CD14-positive monocyte (primary cell): ENCODE data around the gene MYO5B. TPM values are rescaled to one million over a fixed set of nuclear protein-coding genes. Genes with fewer than 3 reads are reported as not detected.
A peak's percentile ranks its signal among the peaks of the same experiment; 100 is the strongest.

ENCODE experiments used
- DNase-seq, 3 donors: peaks; one replicate each; pipeline ENCODE4 v3.0.0-alpha.2; 2011 to 2022
- H2AFZ ChIP-seq: 2 replicates; pipeline ENCODE4 v1.6.0; 2012; ENCODE audit warnings: mild to moderate bottlenecking, low read depth, low read length, inconsistent platforms; ENCODE audit not compliant: insufficient read depth, poor library complexity, severe bottlenecking
- H3K27ac ChIP-seq, 2 donors: 1 replicate in 1 of 2; 2 replicates in 1 of 2; pipeline ENCODE4 v1.5.1; 2012 to 2013; ENCODE audit warnings: low read length in 2 of 2, control low read depth in 1 of 2, inconsistent platforms in 1 of 2, low read depth in 1 of 2, mild to moderate bottlenecking in 1 of 2
- H3K27me3 ChIP-seq, 2 donors: one replicate each; pipeline versions ENCODE4 v1.6.0 to v1.6.1; 2011 to 2013; ENCODE audit warnings: low read length in 2 of 2; ENCODE audit not compliant: control insufficient read depth in 2 of 2, insufficient read depth in 2 of 2
- H3K36me3 ChIP-seq, 2 donors: replicated peaks in 1 of 2; 1 replicate in 1 of 2; 2 replicates in 1 of 2; pipeline versions ENCODE4 v1.5.1 to v1.6.1; 2012 to 2013; ENCODE audit warnings: low read length in 2 of 2, control low read depth in 1 of 2, inconsistent platforms in 1 of 2, mild to moderate bottlenecking in 1 of 2; ENCODE audit not compliant: insufficient read depth in 2 of 2, control insufficient read depth in 1 of 2
- H3K4me1 ChIP-seq, 2 donors: 1 replicate in 1 of 2; 2 replicates in 1 of 2; pipeline versions ENCODE4 v1.5.1 to v1.6.1; 2012 to 2013; ENCODE audit warnings: low read length in 2 of 2, control low read depth in 1 of 2, inconsistent platforms in 1 of 2, mild to moderate bottlenecking in 1 of 2, moderate library complexity in 1 of 2; ENCODE audit not compliant: insufficient read depth in 2 of 2, control insufficient read depth in 1 of 2
- H3K4me2 ChIP-seq: replicated peaks from 2 replicates; pipeline ENCODE3; 2012; ENCODE audit warnings: low read length, moderate library complexity, mild to moderate bottlenecking; ENCODE audit not compliant: poor library complexity, severe bottlenecking; ENCODE audit errors: extremely low read depth
- H3K4me3 ChIP-seq, 3 experiments: fragments of 200-600 bp in 1 of 3; sonication (generic) in 1 of 3; replicated peaks in 1 of 3; 1 replicate in 2 of 3; 2 replicates in 1 of 3; pipeline ENCODE4 v1.5.1; 2011 to 2013; ENCODE audit warnings: low read length in 3 of 3, mild to moderate bottlenecking in 3 of 3, control low read depth in 2 of 3, low read depth in 2 of 3, inconsistent platforms in 1 of 3, moderate library complexity in 1 of 3
- H3K79me2 ChIP-seq: 2 replicates; pipeline ENCODE4 v1.6.0; 2012; ENCODE audit warnings: mild to moderate bottlenecking, control low read depth, inconsistent platforms, low read length, moderate library complexity; ENCODE audit not compliant: insufficient read depth
- H3K9ac ChIP-seq: 2 replicates; pipeline ENCODE4 v1.6.0; 2017; ENCODE audit warnings: low read length, mild to moderate bottlenecking; ENCODE audit not compliant: insufficient read depth, poor library complexity, severe bottlenecking
- H3K9me3 ChIP-seq, 2 donors: replicated peaks in 1 of 2; 1 replicate in 1 of 2; 2 replicates in 1 of 2; pipeline versions ENCODE4 v1.5.1 to v1.6.1; 2012 to 2013; ENCODE audit warnings: low read length in 2 of 2, control low read depth in 1 of 2; ENCODE audit not compliant: control insufficient read depth in 1 of 2, insufficient read depth in 1 of 2
- H4K20me1 ChIP-seq: 2 replicates; pipeline ENCODE4 v1.6.0; 2012; ENCODE audit warnings: mild to moderate bottlenecking, low read length, control low read depth, moderate library complexity; ENCODE audit not compliant: insufficient read depth
- H3K27ac Mint-ChIP-seq, 7 donors: one replicate each; pipeline ENCODE4 v1.8.0; 2020; ENCODE audit warnings: mild to moderate bottlenecking in 7 of 7, mixed read lengths in 7 of 7, moderate library complexity in 6 of 7, inconsistent platforms in 2 of 7
- H3K27me3 Mint-ChIP-seq, 3 donors: one replicate each; pipeline ENCODE4 v1.8.0; 2021 to 2022; ENCODE audit warnings: low read depth in 3 of 3, mild to moderate bottlenecking in 3 of 3, mixed read lengths in 3 of 3, moderate library complexity in 3 of 3, inconsistent platforms in 1 of 3
- H3K36me3 Mint-ChIP-seq, 2 donors: one replicate each; pipeline ENCODE4 v1.8.0; 2020; ENCODE audit warnings: mixed read lengths in 2 of 2, inconsistent platforms in 1 of 2, mild to moderate bottlenecking in 1 of 2
- H3K4me1 Mint-ChIP-seq: one replicate; pipeline ENCODE4 v1.8.0; 2020; ENCODE audit warnings: mild to moderate bottlenecking, mixed read lengths
- H3K4me3 Mint-ChIP-seq, 2 donors: one replicate each; pipeline ENCODE4 v1.8.0; 2020; ENCODE audit warnings: mild to moderate bottlenecking in 2 of 2, mixed read lengths in 2 of 2, moderate library complexity in 1 of 2
- H3K9me3 Mint-ChIP-seq, 7 donors: one replicate each; pipeline ENCODE4 v1.8.0; 2020 to 2022; ENCODE audit warnings: mixed read lengths in 7 of 7, mild to moderate bottlenecking in 6 of 7, moderate library complexity in 6 of 7, inconsistent platforms in 2 of 7
- CTCF ChIP-seq: fragments of 200-600 bp; IDR thresholded peaks from one replicate; pipeline ENCODE4 v1.8.0; 2022; ENCODE audit warnings: antibody characterized with exemption, mild to moderate bottlenecking
- WGBS: methylation state at CpG from one replicate; pipeline ENCODE4 v1.1.5; 2013; ENCODE audit warnings: missing lambda C conversion rate; ENCODE audit not compliant: insufficient coverage; 5-methylcytosine and 5-hydroxymethylcytosine counted together
- intact Hi-C, 2 donors: fragments of 100-400 bp; cut with micrococcal nuclease; formaldehyde crosslinking; loops; one replicate each; pipeline versions ENCODE4 v1.15.0 to v1.15.1; 2023
- polyA plus RNA-seq, 3 donors: library from polyadenylated mRNA; depleted of rRNA in 1 of 3; unstranded in 2 of 3; stranded (reverse) in 1 of 3; fragments of 300-500 nt in 2 of 3; fragments of >200 nt in 1 of 3; fragmentation: Illumina TruSeq in 2 of 3; gene quantifications; 1 replicate in 2 of 3; 2 replicates in 1 of 3; pipeline ENCODE4 v1.2.3, GENCODE V29; 2012 to 2021

MYO5B gene
- polyA plus RNA-seq, 3 donors = 0.04 TPM; not detected in 2

GRCh38 chr18:49849331-49850217, 345.4 kb downstream of the MYO5B start:
- no peak overlapping the region for H2AFZ ChIP-seq
- no peaks in the 10 kb centered on the region for H3K4me1 Mint-ChIP-seq
- H3K27ac ChIP-seq = no peak overlapping the region
- no peak for TF ChIP-seq CTCF
- intact Hi-C loops = loop anchor here in 1 of 2 donors (5.0 kb wide), 1 partner anchor 337 kb away; no protein-coding TSS in a partner anchor
- no peaks in the 10 kb centered on the region for H3K36me3 Mint-ChIP-seq
- H3K27ac Mint-ChIP-seq = peak overlapping the region in 1 of 7 donors; percentile 12
- peaks cover 4 to 8% (median 5%) of the 10 kb centered on the region in 3 donors for H3K27me3 Mint-ChIP-seq
- no peaks in the 10 kb centered on the region for H3K9me3 Mint-ChIP-seq
- H3K4me2 ChIP-seq = no peak overlapping the region
- no peaks in the 10 kb centered on the region for H3K9me3 ChIP-seq
- H3K27me3 ChIP-seq = no peaks in the 10 kb centered on the region
- no peaks in the 10 kb centered on the region for H4K20me1 ChIP-seq
- WGBS = 82% methylated on average over 11 of the region's 14 CpGs
- H3K9ac ChIP-seq = no peak overlapping the region
- peak overlapping the region in 1 of 2 donors; percentile 32 for H3K4me3 Mint-ChIP-seq
- H3K36me3 ChIP-seq = no peaks in the 10 kb centered on the region
- no peak for DNase-seq
- H3K4me3 ChIP-seq = no peak overlapping the region
- no peaks in the 10 kb centered on the region for H3K4me1 ChIP-seq
- no peaks in the 10 kb centered on the region for H3K79me2 ChIP-seq

GRCh38 chr18:49848115-49848514, 346.8 kb downstream of the MYO5B start:
- H3K4me3 Mint-ChIP-seq = no peak overlapping the region
- no peak for DNase-seq
- H3K36me3 Mint-ChIP-seq = no peaks in the 10 kb centered on the region
- Histone ChIP-seq H3K4me2 (no peak overlapping the region), H4K20me1 (no peaks in the 10 kb centered on the region), H3K9ac (no peak overlapping the region), H3K4me3 (no peak overlapping the region), H3K9me3 (no peaks in the 10 kb centered on the region), H2AFZ (no peak overlapping the region), H3K27me3 (no peaks in the 10 kb centered on the region), H3K79me2 (no peaks in the 10 kb centered on the region), H3K4me1 (no peaks in the 10 kb centered on the region), H3K36me3 (no peaks in the 10 kb centered on the region), H3K27ac (no peak overlapping the region)
- no peak for TF ChIP-seq CTCF
- WGBS = 91% methylated on average over 3 of the region's 4 CpGs
- peaks cover 4 to 8% (median 5%) of the 10 kb centered on the region in 3 donors for H3K27me3 Mint-ChIP-seq
- no peaks in the 10 kb centered on the region for H3K4me1 Mint-ChIP-seq
- H3K27ac Mint-ChIP-seq = peak overlapping the region in 2 of 7 donors; percentile 8 to 75
- no peaks in the 10 kb centered on the region for H3K9me3 Mint-ChIP-seq
- intact Hi-C loops = no loop called here
